H9 (cell line): ENCODE data around the gene CDKN2B. TPM values are rescaled to one million over a fixed set of nuclear protein-coding genes. Genes with fewer than 3 reads are reported as not detected.

ENCODE experiments used
- DNase-seq: peaks from one replicate; pipeline ENCODE4 v3.0.0-alpha.2; 2017
- H2AFZ ChIP-seq: one replicate; pipeline ENCODE4 v1.6.1; 2013; ENCODE audit warnings: mild to moderate bottlenecking, low read length, control low read depth, moderate library complexity
- H2AK5ac ChIP-seq: 2 replicates; pipeline ENCODE4 v1.6.1; 2013; ENCODE audit warnings: low read length, control low read depth, mixed read lengths; ENCODE audit not compliant: insufficient read length
- H2BK120ac ChIP-seq: one replicate; pipeline ENCODE4 v1.6.1; 2013; ENCODE audit warnings: low read depth, mild to moderate bottlenecking, low read length, control low read depth, inconsistent platforms; ENCODE audit not compliant: poor library complexity, severe bottlenecking
- H2BK12ac ChIP-seq: 2 replicates; pipeline ENCODE4 v1.6.1; 2013; ENCODE audit warnings: low read length, control low read depth, mixed read lengths, low read depth; ENCODE audit not compliant: insufficient read length
- H2BK15ac ChIP-seq: 2 replicates; pipeline ENCODE4 v1.6.1; 2013; ENCODE audit warnings: low read depth, low read length, control low read depth
- H2BK20ac ChIP-seq: one replicate; pipeline ENCODE4 v1.6.1; 2013; ENCODE audit warnings: low read depth, mild to moderate bottlenecking, low read length, control low read depth, inconsistent platforms; ENCODE audit not compliant: poor library complexity, severe bottlenecking
- H2BK5ac ChIP-seq: 2 replicates; pipeline ENCODE4 v1.6.1; 2013; ENCODE audit warnings: low read length, control low read depth, mixed read lengths; ENCODE audit not compliant: insufficient read length
- H3K14ac ChIP-seq: 2 replicates; pipeline ENCODE4 v1.6.1; 2013; ENCODE audit warnings: low read length, control low read depth; ENCODE audit not compliant: insufficient read depth
- H3K18ac ChIP-seq: 2 replicates; pipeline ENCODE4 v1.6.1; 2013; ENCODE audit warnings: low read depth, mild to moderate bottlenecking, mixed read lengths, low read length, control low read depth; ENCODE audit not compliant: insufficient read length
- H3K23ac ChIP-seq: 2 replicates; pipeline ENCODE4 v1.6.1; 2013; ENCODE audit warnings: low read length, control low read depth, mixed read lengths, low read depth; ENCODE audit not compliant: insufficient read length
- H3K23me2 ChIP-seq: 2 replicates; pipeline ENCODE4 v1.6.1; 2013; ENCODE audit warnings: low read depth, mild to moderate bottlenecking, mixed read lengths, low read length, control low read depth; ENCODE audit not compliant: insufficient read length, poor library complexity, severe bottlenecking
- H3K27ac ChIP-seq: 2 replicates; pipeline ENCODE4 v1.5.1; 2013; ENCODE audit warnings: low read length, control low read depth, mixed read lengths, low read depth; ENCODE audit not compliant: insufficient read length
- H3K27me3 ChIP-seq: 2 replicates; pipeline ENCODE4 v1.6.1; 2013; ENCODE audit warnings: low read length, control low read depth, inconsistent platforms; ENCODE audit not compliant: insufficient read depth
- H3K4ac ChIP-seq: 2 replicates; pipeline ENCODE4 v1.6.1; 2013; ENCODE audit warnings: low read depth, mild to moderate bottlenecking, control low read depth, inconsistent platforms, low read length, moderate library complexity
- H3K4me1 ChIP-seq: 2 replicates; pipeline ENCODE4 v1.6.1; 2013; ENCODE audit warnings: low read length, control low read depth, inconsistent platforms; ENCODE audit not compliant: insufficient read depth
- H3K4me2 ChIP-seq: 2 replicates; pipeline ENCODE4 v1.6.1; 2013; ENCODE audit warnings: low read length, control low read depth, mixed read lengths; ENCODE audit not compliant: insufficient read length, insufficient read depth
- H3K56ac ChIP-seq: 2 replicates; pipeline ENCODE4 v1.6.1; 2013; ENCODE audit warnings: low read depth, mild to moderate bottlenecking, mixed read lengths, low read length, control low read depth; ENCODE audit not compliant: insufficient read length
- H3K79me1 ChIP-seq: 2 replicates; pipeline ENCODE4 v1.6.1; 2013; ENCODE audit warnings: low read depth, mild to moderate bottlenecking, moderate library complexity, low read length, control low read depth, inconsistent platforms; ENCODE audit not compliant: insufficient read depth, poor library complexity, severe bottlenecking
- H3K79me2 ChIP-seq: 2 replicates; pipeline ENCODE4 v1.6.1; 2013; ENCODE audit warnings: low read length, control low read depth, inconsistent platforms; ENCODE audit not compliant: insufficient read depth
- H3K9ac ChIP-seq: 2 replicates; pipeline ENCODE4 v1.6.1; 2013; ENCODE audit warnings: low read length, control low read depth, mixed read lengths; ENCODE audit not compliant: insufficient read length; ENCODE audit errors: extremely low read depth
- H3K9me3 ChIP-seq: one replicate; pipeline ENCODE4 v1.6.1; 2013; ENCODE audit warnings: low read depth, low read length, inconsistent platforms; ENCODE audit not compliant: control insufficient read depth
- H3T11ph ChIP-seq: one replicate; pipeline ENCODE4 v1.6.1; 2013; ENCODE audit warnings: mild to moderate bottlenecking, low read length, control low read depth, inconsistent platforms
- H4K20me1 ChIP-seq: one replicate; pipeline ENCODE4 v1.6.1; 2013; ENCODE audit not compliant: control insufficient read depth, insufficient read length, insufficient read depth
- H4K5ac ChIP-seq: 2 replicates; pipeline ENCODE4 v1.6.1; 2013; ENCODE audit warnings: low read depth, mild to moderate bottlenecking, mixed read lengths, low read length, control low read depth; ENCODE audit not compliant: insufficient read length
- H4K8ac ChIP-seq: replicated peaks from 2 replicates; pipeline ENCODE4 v1.6.1; 2013; ENCODE audit warnings: low read length, control low read depth, mixed read lengths, low read depth; ENCODE audit not compliant: insufficient read length
- H4K91ac ChIP-seq: 2 replicates; pipeline ENCODE4 v1.6.1; 2013; ENCODE audit warnings: low read depth, mild to moderate bottlenecking, moderate library complexity, mixed read lengths, low read length, control low read depth; ENCODE audit not compliant: insufficient read length
- H3K27ac Mint-ChIP-seq, 3 experiments: 2 replicates in 2 of 3; 3 replicates in 1 of 3; pipeline ENCODE4 v1.8.0; 2020 to 2021; ENCODE audit warnings: mixed read lengths in 3 of 3, mild to moderate bottlenecking in 1 of 3, moderate library complexity in 1 of 3
- H3K27me3 Mint-ChIP-seq: 2 replicates; pipeline ENCODE4 v1.8.0; 2021; ENCODE audit warnings: low read depth, mild to moderate bottlenecking, moderate library complexity, mixed read lengths
- H3K36me3 Mint-ChIP-seq, 3 experiments: 2 replicates in 2 of 3; 3 replicates in 1 of 3; pipeline ENCODE4 v1.8.0; 2020 to 2021; ENCODE audit warnings: low read depth in 3 of 3, mixed read lengths in 3 of 3; ENCODE audit not compliant: insufficient read depth in 1 of 3
- H3K4me1 Mint-ChIP-seq, 2 experiments: 2 replicates each; pipeline ENCODE4 v1.8.0; 2020; ENCODE audit warnings: mixed read lengths in 2 of 2
- H3K4me3 Mint-ChIP-seq, 2 experiments: 2 replicates in 1 of 2; 3 replicates in 1 of 2; pipeline ENCODE4 v1.8.0; 2020 to 2021; ENCODE audit warnings: mild to moderate bottlenecking in 2 of 2, mixed read lengths in 2 of 2, moderate library complexity in 1 of 2
- H3K9me3 Mint-ChIP-seq, 2 experiments: 2 replicates in 1 of 2; 3 replicates in 1 of 2; pipeline ENCODE4 v1.8.0; 2020; ENCODE audit warnings: mild to moderate bottlenecking in 2 of 2, mixed read lengths in 2 of 2, moderate library complexity in 1 of 2
- CTCF ChIP-seq: fragments of 200-600 bp; sonication (generic); conservative IDR thresholded peaks from 3 replicates; pipeline ENCODE4 v1.8.0; 2021; ENCODE audit warnings: antibody characterized with exemption, mild to moderate bottlenecking
- total RNA-seq: library from RNA; stranded (reverse); gene quantifications from 2 replicates; pipeline ENCODE4 v1.2.1, GENCODE V29; 2021

CDKN2B gene
- total RNA-seq, 1 experiment from 2014 or later: 0.13 TPM

GRCh38 chr9:22044583-22044982, 35.5 kb upstream of the CDKN2B start:
- no peaks in the 10 kb centered on the region for H4K20me1 ChIP-seq
- no peaks in the 10 kb centered on the region for H3K79me2 ChIP-seq
- H3K27me3 ChIP-seq: no peaks in the 10 kb centered on the region
- H3K9ac ChIP-seq: no peak overlapping the region
- H3K27ac Mint-ChIP-seq: no peak overlapping the region
- no peak overlapping the region for H2BK12ac ChIP-seq
- no peaks in the 10 kb centered on the region for H3K36me3 Mint-ChIP-seq
- no peaks in the 10 kb centered on the region for H3K79me1 ChIP-seq
- no peaks in the 10 kb centered on the region for H3K9me3 ChIP-seq
- H2AK5ac ChIP-seq: no peak overlapping the region
- H2AFZ ChIP-seq: no peak overlapping the region
- no peak overlapping the region for H4K8ac ChIP-seq
- no peak overlapping the region for H3K27ac ChIP-seq
- no peaks in the 10 kb centered on the region for H3K27me3 Mint-ChIP-seq
- H2BK15ac ChIP-seq: no peak overlapping the region
- H3K56ac ChIP-seq: no peak overlapping the region
- no peak for DNase-seq
- no peaks in the 10 kb centered on the region; the same call in 1 of the 2 replicates for H3K4me1 ChIP-seq
- no peak overlapping the region for H2BK20ac ChIP-seq
- 0 out of 4 replicates have a peak, but pooled peaks cover 0 to 4% of the 10 kb centered on the region in 2 experiments for H3K4me1 Mint-ChIP-seq
- no peak overlapping the region for H3K4me3 Mint-ChIP-seq
- no peaks in the 10 kb centered on the region for H3K9me3 Mint-ChIP-seq
- TF ChIP-seq CTCF: no peak
- no peak overlapping the region for H3K23ac ChIP-seq
- H2BK120ac ChIP-seq: no peak overlapping the region
- no peaks in the 10 kb centered on the region for H3K23me2 ChIP-seq
- H3T11ph ChIP-seq: no peak overlapping the region
- H3K14ac ChIP-seq: no peak overlapping the region
- no peak overlapping the region for H3K4me2 ChIP-seq
- H2BK5ac ChIP-seq: no peak overlapping the region
- no peak overlapping the region for H4K5ac ChIP-seq
- no peak overlapping the region for H4K91ac ChIP-seq
- no peak overlapping the region for H3K4ac ChIP-seq
- no peak overlapping the region for H3K18ac ChIP-seq
